HCEC 1CT (cell line): ENCODE results near the gene MED26.

Experiments used
- DNase-seq: peaks from one replicate; pipeline ENCODE4 v3.0.0-alpha.2; 2017

The MED26 gene

GRCh38 chr19:16587833-16588823, 39.9 kb downstream of the MED26 start:
- DNase-seq = no peak

- DNase-seq = no peak
These were observed 40.8 kb downstream of the MED26 start for GRCh38 chr19:16586991-16587832.

- no peak for DNase-seq
These were observed 41.5 kb downstream of the MED26 start for GRCh38 chr19:16586477-16586871.

GRCh38 chr19:16585808-16586476, 42.1 kb downstream of the MED26 start:
- no peak for DNase-seq

GRCh38 chr19:16585094-16585801, 42.8 kb downstream of the MED26 start:
- no peak for DNase-seq

- DNase-seq = peak; percentile 73
These were observed 43.5 kb downstream of the MED26 start for GRCh38 chr19:16584248-16585093.

- no peak for DNase-seq
These were observed 45.3 kb downstream of the MED26 start for GRCh38 chr19:16582486-16583261.

- no peak for DNase-seq
These were observed 46.0 kb downstream of the MED26 start for GRCh38 chr19:16581971-16582343.

- DNase-seq = no peak
These were observed 46.6 kb downstream of the MED26 start for GRCh38 chr19:16581145-16581970.

- DNase-seq = no peak
These were observed 48.6 kb downstream of the MED26 start for GRCh38 chr19:16579381-16579780.

GRCh38 chr19:16577531-16577985, 50.4 kb downstream of the MED26 start:
- DNase-seq = no peak

GRCh38 chr19:16576690-16577530, 51.1 kb downstream of the MED26 start:
- no peak for DNase-seq

GRCh38 chr19:16575861-16576689, 51.9 kb downstream of the MED26 start:
- no peak for DNase-seq

- DNase-seq = no peak
These were observed 52.7 kb downstream of the MED26 start for GRCh38 chr19:16575282-16575681.

GRCh38 chr19:16573925-16574324, 54.1 kb downstream of the MED26 start:
- no peak for DNase-seq

GRCh38 chr19:16573296-16573695, 54.7 kb downstream of the MED26 start:
- no peak for DNase-seq

GRCh38 chr19:16572332-16573211, 55.4 kb downstream of the MED26 start, which contains the start of gene SLC35E1:
Gene SLC35E1 (minus strand): TSS chr19:16572415. CDS start chr19:16572364, 51 bp downstream.
- DNase-seq = peak; percentile 93
